RWPE2 (cell line): ENCODE results near the gene CAT.

Experiments used
- ATAC-seq: fragments of 200-7000 bp; cut with Tn5 transposase; 3 replicates; pipeline ENCODE4 v1.9.1; 2021; ENCODE audit warnings: low read depth
- DNase-seq: peaks from one replicate; pipeline ENCODE4 v3.0.0-alpha.2; 2020; ENCODE audit warnings: low spot score
- H3K27ac ChIP-seq: fragments of 450-650 bp; 2 replicates; pipeline ENCODE4 v1.5.1; 2017; ENCODE audit warnings: mild to moderate bottlenecking; ENCODE audit not compliant: poor library complexity, severe bottlenecking
- H3K27me3 ChIP-seq: fragments of 250-450 bp; sonication (Bioruptor Pico); 2 replicates; pipeline ENCODE4 v1.5.1; 2021; ENCODE audit warnings: mild to moderate bottlenecking, moderate library complexity; ENCODE audit not compliant: insufficient read depth, poor library complexity, severe bottlenecking
- H3K36me3 ChIP-seq: fragments of 250-450 bp; sonication (Bioruptor Pico); 2 replicates; pipeline ENCODE4 v1.5.1; 2020; ENCODE audit warnings: low read depth, mild to moderate bottlenecking, moderate library complexity
- H3K4me1 ChIP-seq: fragments of 250-450 bp; sonication (Bioruptor Pico); 2 replicates; pipeline ENCODE4 v1.5.1; 2021; ENCODE audit warnings: mild to moderate bottlenecking, moderate library complexity; ENCODE audit not compliant: insufficient read depth, poor library complexity, severe bottlenecking
- H3K4me3 ChIP-seq: fragments of 250-450 bp; sonication (Bioruptor Pico); 2 replicates; pipeline ENCODE4 v1.5.1; 2021; ENCODE audit warnings: mild to moderate bottlenecking, moderate library complexity; ENCODE audit not compliant: severe bottlenecking
- H3K9me3 ChIP-seq: fragments of 250-450 bp; sonication (Bioruptor Pico); 2 replicates; pipeline ENCODE4 v1.5.1; 2021; ENCODE audit warnings: mild to moderate bottlenecking, moderate library complexity; ENCODE audit not compliant: severe bottlenecking
- TF ChIP-seq, protein P1 (sequence below): fragments of 450-650 bp; IDR thresholded peaks from one replicate; pipeline ENCODE4 v1.5.1; 2017; ENCODE audit warnings: mild to moderate bottlenecking, moderate library complexity; ENCODE audit not compliant: poor library complexity, severe bottlenecking

CAT gene

GRCh38 chr11:34468209-34468841, 29.6 kb downstream of the CAT start:
- no peak for DNase-seq
- Histone ChIP-seq H3K4me1 (no peaks in the 10 kb centered on the region), H3K36me3 (peaks cover 62% of the 10 kb centered on the region)

DNA sequence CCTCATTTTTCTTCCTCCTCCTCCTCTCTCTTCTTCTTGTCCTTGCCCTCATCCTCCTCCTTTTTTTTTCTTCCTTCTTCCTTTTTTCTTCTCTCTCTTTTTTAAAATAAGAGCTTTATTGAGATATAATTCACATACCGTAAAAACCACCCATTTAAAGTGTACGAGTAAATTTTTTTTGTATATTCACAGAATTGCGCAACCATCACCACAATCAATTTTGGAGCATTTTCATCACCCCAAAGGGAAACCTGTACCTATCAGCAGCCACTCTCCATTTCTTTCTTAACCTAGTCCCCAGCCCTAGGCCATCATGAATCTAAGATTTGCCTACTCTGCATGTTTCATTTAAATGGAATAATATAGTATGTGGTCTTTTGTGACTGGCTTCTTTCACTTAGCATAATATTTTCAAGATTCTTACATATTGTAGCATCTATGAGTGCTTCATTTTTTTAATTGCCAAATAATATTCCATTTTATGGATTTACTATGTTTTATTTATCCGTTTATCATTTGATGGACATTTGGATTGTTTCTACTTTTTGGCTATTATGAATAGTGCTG, 35.0 kb downstream of the CAT start:
- Histone ChIP-seq H3K27me3 (no peaks in the 10 kb centered on the region), H3K9me3 (no peaks in the 10 kb centered on the region), H3K27ac (no peak overlapping the region), H3K4me3 (no peak overlapping the region), H3K4me1 (no peaks in the 10 kb centered on the region), H3K36me3 (peaks cover 30% of the 10 kb centered on the region)
- ATAC-seq = no peak
- TF ChIP-seq, protein P1, sequence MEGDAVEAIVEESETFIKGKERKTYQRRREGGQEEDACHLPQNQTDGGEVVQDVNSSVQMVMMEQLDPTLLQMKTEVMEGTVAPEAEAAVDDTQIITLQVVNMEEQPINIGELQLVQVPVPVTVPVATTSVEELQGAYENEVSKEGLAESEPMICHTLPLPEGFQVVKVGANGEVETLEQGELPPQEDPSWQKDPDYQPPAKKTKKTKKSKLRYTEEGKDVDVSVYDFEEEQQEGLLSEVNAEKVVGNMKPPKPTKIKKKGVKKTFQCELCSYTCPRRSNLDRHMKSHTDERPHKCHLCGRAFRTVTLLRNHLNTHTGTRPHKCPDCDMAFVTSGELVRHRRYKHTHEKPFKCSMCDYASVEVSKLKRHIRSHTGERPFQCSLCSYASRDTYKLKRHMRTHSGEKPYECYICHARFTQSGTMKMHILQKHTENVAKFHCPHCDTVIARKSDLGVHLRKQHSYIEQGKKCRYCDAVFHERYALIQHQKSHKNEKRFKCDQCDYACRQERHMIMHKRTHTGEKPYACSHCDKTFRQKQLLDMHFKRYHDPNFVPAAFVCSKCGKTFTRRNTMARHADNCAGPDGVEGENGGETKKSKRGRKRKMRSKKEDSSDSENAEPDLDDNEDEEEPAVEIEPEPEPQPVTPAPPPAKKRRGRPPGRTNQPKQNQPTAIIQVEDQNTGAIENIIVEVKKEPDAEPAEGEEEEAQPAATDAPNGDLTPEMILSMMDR = no peak
- DNase-seq = no peak

More at GRCh38 chr11:34468209-34468841, 29.6 kb downstream of the CAT start:
- TF ChIP-seq, protein P1 = peak; percentile 85
- H3K9me3 ChIP-seq = peaks cover 2% of the 10 kb centered on the region
- no peak overlapping the region for H3K27ac ChIP-seq
- H3K27me3 ChIP-seq = no peaks in the 10 kb centered on the region
- no peak overlapping the region for H3K4me3 ChIP-seq
- ATAC-seq = no peak

DNA sequence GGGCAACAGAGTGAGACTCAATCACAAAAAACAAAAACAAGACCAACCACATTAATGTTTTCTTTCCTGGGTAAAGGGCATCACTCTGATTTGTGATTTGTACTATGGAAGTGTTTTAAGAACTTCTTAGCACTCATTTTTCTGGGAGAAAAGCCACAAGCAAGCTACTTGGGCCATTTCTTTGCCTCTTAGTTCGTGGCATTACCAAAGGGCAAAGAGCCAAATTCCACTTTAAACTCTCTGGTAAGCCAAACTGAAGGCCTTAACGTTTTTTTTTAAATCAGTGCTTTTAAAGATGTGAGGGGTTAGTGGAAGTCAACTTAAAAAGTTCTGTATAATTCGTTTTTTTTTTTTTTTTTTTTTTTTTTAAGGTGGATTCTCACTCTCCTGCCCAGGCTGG, 36.9 kb downstream of the CAT start:
- H3K9me3 ChIP-seq = no peaks in the 10 kb centered on the region
- H3K4me3 ChIP-seq = no peak overlapping the region
- H3K27ac ChIP-seq = no peak overlapping the region
- ATAC-seq (no peak), DNase-seq (no peak)
- TF ChIP-seq, protein P1 = no peak
- peaks cover 19% of the 10 kb centered on the region for H3K36me3 ChIP-seq
- no peaks in the 10 kb centered on the region for H3K27me3 ChIP-seq
- H3K4me1 ChIP-seq = peaks cover 6% of the 10 kb centered on the region

DNA sequence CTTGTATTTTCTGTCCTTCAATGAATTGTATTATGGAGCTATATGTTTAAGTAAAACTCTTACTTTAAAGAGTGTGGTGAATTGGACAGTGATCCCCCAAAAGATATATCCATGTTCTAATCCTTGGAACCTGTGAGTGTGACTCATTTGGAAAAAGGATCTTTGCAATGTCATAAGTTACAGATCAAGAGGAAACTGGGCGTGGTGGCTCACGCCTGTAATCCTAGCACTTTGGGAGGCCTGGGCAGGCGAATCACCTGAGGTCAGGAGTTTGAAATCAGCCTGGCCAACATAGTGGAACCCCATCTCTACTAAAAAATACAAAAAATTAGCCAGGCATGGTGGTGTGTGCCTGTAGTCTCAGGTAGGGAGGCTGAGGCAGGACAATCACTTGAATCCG, 38.1 kb downstream of the CAT start:
- no peaks in the 10 kb centered on the region for H3K27me3 ChIP-seq
- TF ChIP-seq, protein P1 = no peak
- peaks cover 7% of the 10 kb centered on the region for H3K36me3 ChIP-seq
- no peak overlapping the region for H3K27ac ChIP-seq
- H3K4me1 ChIP-seq = peaks cover 6% of the 10 kb centered on the region
- no peak overlapping the region for H3K4me3 ChIP-seq
- DNase-seq = no peak
- no peaks in the 10 kb centered on the region for H3K9me3 ChIP-seq
- ATAC-seq = no peak
